ENCODE data around the gene MRPL48.

DNA sequence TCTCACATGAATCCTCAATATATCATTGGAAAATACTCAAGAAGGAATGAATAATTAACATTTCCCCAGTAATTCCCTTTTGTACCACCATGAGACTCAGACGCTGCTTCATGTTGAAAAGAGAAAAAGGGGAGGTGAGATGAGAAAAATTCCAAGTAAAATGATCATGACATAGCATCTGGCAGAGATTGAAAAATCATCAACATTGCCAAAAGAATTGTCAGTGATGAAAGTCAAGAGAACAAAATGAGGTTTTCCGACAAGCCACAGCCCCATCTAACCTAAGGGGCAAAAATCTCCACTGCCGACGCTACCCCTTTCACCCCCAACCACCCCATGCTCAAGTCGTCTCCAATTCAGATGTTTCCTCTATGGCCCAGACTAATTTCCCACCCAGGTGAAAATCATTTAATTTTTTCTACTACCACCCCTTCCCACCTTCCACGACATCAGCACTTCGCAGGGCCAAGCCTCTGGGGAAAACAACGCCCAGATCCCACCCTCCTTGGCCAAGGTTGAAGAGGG, 28.0 kb upstream of the MRPL48 start:
- no peak for TF ChIP-seq POLR2A (IDR thresholded peaks at IDR 0.05)
- TF ChIP-seq, protein P1, sequence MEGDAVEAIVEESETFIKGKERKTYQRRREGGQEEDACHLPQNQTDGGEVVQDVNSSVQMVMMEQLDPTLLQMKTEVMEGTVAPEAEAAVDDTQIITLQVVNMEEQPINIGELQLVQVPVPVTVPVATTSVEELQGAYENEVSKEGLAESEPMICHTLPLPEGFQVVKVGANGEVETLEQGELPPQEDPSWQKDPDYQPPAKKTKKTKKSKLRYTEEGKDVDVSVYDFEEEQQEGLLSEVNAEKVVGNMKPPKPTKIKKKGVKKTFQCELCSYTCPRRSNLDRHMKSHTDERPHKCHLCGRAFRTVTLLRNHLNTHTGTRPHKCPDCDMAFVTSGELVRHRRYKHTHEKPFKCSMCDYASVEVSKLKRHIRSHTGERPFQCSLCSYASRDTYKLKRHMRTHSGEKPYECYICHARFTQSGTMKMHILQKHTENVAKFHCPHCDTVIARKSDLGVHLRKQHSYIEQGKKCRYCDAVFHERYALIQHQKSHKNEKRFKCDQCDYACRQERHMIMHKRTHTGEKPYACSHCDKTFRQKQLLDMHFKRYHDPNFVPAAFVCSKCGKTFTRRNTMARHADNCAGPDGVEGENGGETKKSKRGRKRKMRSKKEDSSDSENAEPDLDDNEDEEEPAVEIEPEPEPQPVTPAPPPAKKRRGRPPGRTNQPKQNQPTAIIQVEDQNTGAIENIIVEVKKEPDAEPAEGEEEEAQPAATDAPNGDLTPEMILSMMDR (IDR thresholded peaks at IDR 0.05): peak in 3 of 5 experiments; percentile 11 to 46 (median 43)
